Measurements from ENCODE around the gene ACAD9.

Gene ACAD9

GRCh38 chr3:128929364-128929763 is 49.9 kb downstream of the ACAD9 start:
- Histone ChIP-seq H3K27ac (ENCODE audit: low read length) (no peak overlapping the region), H3K36me3 (ENCODE audit: insufficient read depth, low read depth, low read length) (no peaks in the 10 kb centered on the region), H3K9me3 (ENCODE audit: insufficient read depth, low read depth, low read length) (peaks cover 50% of the 10 kb centered on the region), H3K9ac (ENCODE audit: low read depth, low read length) (no peak overlapping the region), H3K4me1 (ENCODE audit: insufficient read depth, low read length) (no peaks in the 10 kb centered on the region), H3K4me3 (ENCODE audit: low read length) (no peak overlapping the region), H3K27me3 (ENCODE audit: insufficient read depth, low read length) (no peaks in the 10 kb centered on the region)

GRCh38 chr3:128931046-128931445 is 51.6 kb downstream of the ACAD9 start:
- Histone ChIP-seq H3K36me3 (ENCODE audit: insufficient read depth, low read depth, low read length) (no peaks in the 10 kb centered on the region), H3K27ac (ENCODE audit: low read length) (no peak overlapping the region), H3K9me3 (ENCODE audit: insufficient read depth, low read depth, low read length) (peaks cover 34% of the 10 kb centered on the region), H3K27me3 (ENCODE audit: insufficient read depth, low read length) (no peaks in the 10 kb centered on the region), H3K9ac (ENCODE audit: low read depth, low read length) (no peak overlapping the region), H3K4me1 (ENCODE audit: insufficient read depth, low read length) (no peaks in the 10 kb centered on the region), H3K4me3 (ENCODE audit: low read length) (no peak overlapping the region)

GRCh38 chr3:128932516-128933212 is 53.2 kb downstream of the ACAD9 start:
- peaks cover 21% of the 10 kb centered on the region for H3K9me3 ChIP-seq (ENCODE audit: insufficient read depth, low read depth, low read length)
- H3K36me3 ChIP-seq (ENCODE audit: insufficient read depth, low read depth, low read length) = no peaks in the 10 kb centered on the region
- H3K27me3 ChIP-seq (ENCODE audit: insufficient read depth, low read length) = no peaks in the 10 kb centered on the region
- H3K27ac ChIP-seq (ENCODE audit: low read length) = no peak overlapping the region
- no peak overlapping the region for H3K4me3 ChIP-seq (ENCODE audit: low read length)
- H3K4me1 ChIP-seq (ENCODE audit: insufficient read depth, low read length) = no peaks in the 10 kb centered on the region
- H3K9ac ChIP-seq (ENCODE audit: low read depth, low read length) = no peak overlapping the region

GRCh38 chr3:128933213-128933921 is 53.9 kb downstream of the ACAD9 start:
- Histone ChIP-seq H3K27me3 (ENCODE audit: insufficient read depth, low read length) (no peaks in the 10 kb centered on the region), H3K9me3 (ENCODE audit: insufficient read depth, low read depth, low read length) (peaks cover 15% of the 10 kb centered on the region), H3K27ac (ENCODE audit: low read length) (no peak overlapping the region), H3K4me1 (ENCODE audit: insufficient read depth, low read length) (no peaks in the 10 kb centered on the region), H3K9ac (ENCODE audit: low read depth, low read length) (no peak overlapping the region), H3K4me3 (ENCODE audit: low read length) (no peak overlapping the region), H3K36me3 (ENCODE audit: insufficient read depth, low read depth, low read length) (no peaks in the 10 kb centered on the region)

GRCh38 chr3:128933922-128934253 is 54.5 kb downstream of the ACAD9 start:
- Histone ChIP-seq H3K9me3 (ENCODE audit: insufficient read depth, low read depth, low read length) (peaks cover 10% of the 10 kb centered on the region), H3K9ac (ENCODE audit: low read depth, low read length) (no peak overlapping the region), H3K36me3 (ENCODE audit: insufficient read depth, low read depth, low read length) (no peaks in the 10 kb centered on the region)

GRCh38 chr3:128935922-128936321 is 56.5 kb downstream of the ACAD9 start:
- H3K4me3 ChIP-seq (ENCODE audit: low read length) = no peak overlapping the region
- no peaks in the 10 kb centered on the region for H3K27me3 ChIP-seq (ENCODE audit: insufficient read depth, low read length)
- H3K27ac ChIP-seq (ENCODE audit: low read length) = no peak overlapping the region
- H3K9ac ChIP-seq (ENCODE audit: low read depth, low read length) = no peak overlapping the region
- H3K9me3 ChIP-seq (ENCODE audit: insufficient read depth, low read depth, low read length) = no peaks in the 10 kb centered on the region
- H3K4me1 ChIP-seq (ENCODE audit: insufficient read depth, low read length) = no peaks in the 10 kb centered on the region
- no peaks in the 10 kb centered on the region for H3K36me3 ChIP-seq (ENCODE audit: insufficient read depth, low read depth, low read length)

More at GRCh38 chr3:128933922-128934253, 54.5 kb downstream of the ACAD9 start:
- Histone ChIP-seq H3K27ac (ENCODE audit: low read length) (no peak overlapping the region), H3K4me1 (ENCODE audit: insufficient read depth, low read length) (no peaks in the 10 kb centered on the region), H3K27me3 (ENCODE audit: insufficient read depth, low read length) (no peaks in the 10 kb centered on the region), H3K4me3 (ENCODE audit: low read length) (no peak overlapping the region)

GRCh38 chr3:128936341-128936740 is 56.9 kb downstream of the ACAD9 start:
- Histone ChIP-seq H3K27ac (ENCODE audit: low read length) (no peak overlapping the region), H3K4me3 (ENCODE audit: low read length) (no peak overlapping the region), H3K27me3 (ENCODE audit: insufficient read depth, low read length) (no peaks in the 10 kb centered on the region), H3K36me3 (ENCODE audit: insufficient read depth, low read depth, low read length) (no peaks in the 10 kb centered on the region), H3K4me1 (ENCODE audit: insufficient read depth, low read length) (no peaks in the 10 kb centered on the region), H3K9ac (ENCODE audit: low read depth, low read length) (no peak overlapping the region), H3K9me3 (ENCODE audit: insufficient read depth, low read depth, low read length) (no peaks in the 10 kb centered on the region)

GRCh38 chr3:128940252-128940651 is 60.8 kb downstream of the ACAD9 start:
- Histone ChIP-seq H3K36me3 (ENCODE audit: insufficient read depth, low read depth, low read length) (no peaks in the 10 kb centered on the region), H3K4me1 (ENCODE audit: insufficient read depth, low read length) (no peaks in the 10 kb centered on the region), H3K4me3 (ENCODE audit: low read length) (no peak overlapping the region), H3K9me3 (ENCODE audit: insufficient read depth, low read depth, low read length) (no peaks in the 10 kb centered on the region), H3K9ac (ENCODE audit: low read depth, low read length) (no peak overlapping the region), H3K27ac (ENCODE audit: low read length) (no peak overlapping the region), H3K27me3 (ENCODE audit: insufficient read depth, low read length) (no peaks in the 10 kb centered on the region)

GRCh38 chr3:128942161-128942952 is 62.9 kb downstream of the ACAD9 start:
- Histone ChIP-seq H3K4me3 (ENCODE audit: low read length) (no peak overlapping the region), H3K36me3 (ENCODE audit: insufficient read depth, low read depth, low read length) (no peaks in the 10 kb centered on the region)

GRCh38 chr3:128945041-128945877 is 65.8 kb downstream of the ACAD9 start:
- Histone ChIP-seq H3K4me3 (ENCODE audit: low read length) (no peak overlapping the region), H3K27me3 (ENCODE audit: insufficient read depth, low read length) (no peaks in the 10 kb centered on the region), H3K4me1 (ENCODE audit: insufficient read depth, low read length) (no peaks in the 10 kb centered on the region), H3K36me3 (ENCODE audit: insufficient read depth, low read depth, low read length) (no peaks in the 10 kb centered on the region), H3K9ac (ENCODE audit: low read depth, low read length) (no peak overlapping the region), H3K9me3 (ENCODE audit: insufficient read depth, low read depth, low read length) (no peaks in the 10 kb centered on the region), H3K27ac (ENCODE audit: low read length) (no peak overlapping the region)

More at GRCh38 chr3:128942161-128942952, 62.9 kb downstream of the ACAD9 start:
- Histone ChIP-seq H3K4me1 (ENCODE audit: insufficient read depth, low read length) (no peaks in the 10 kb centered on the region), H3K9ac (ENCODE audit: low read depth, low read length) (no peak overlapping the region), H3K9me3 (ENCODE audit: insufficient read depth, low read depth, low read length) (no peaks in the 10 kb centered on the region), H3K27me3 (ENCODE audit: insufficient read depth, low read length) (no peaks in the 10 kb centered on the region), H3K27ac (ENCODE audit: low read length) (no peak overlapping the region)

- Histone ChIP-seq H3K4me3 (ENCODE audit: low read length) (no peak overlapping the region), H3K9ac (ENCODE audit: low read depth, low read length) (no peak overlapping the region), H3K4me1 (ENCODE audit: insufficient read depth, low read length) (no peaks in the 10 kb centered on the region), H3K36me3 (ENCODE audit: insufficient read depth, low read depth, low read length) (no peaks in the 10 kb centered on the region), H3K9me3 (ENCODE audit: insufficient read depth, low read depth, low read length) (no peaks in the 10 kb centered on the region), H3K27me3 (ENCODE audit: insufficient read depth, low read length) (no peaks in the 10 kb centered on the region), H3K27ac (ENCODE audit: low read length) (no peak overlapping the region)
Measured at GRCh38 chr3:128945878-128946175, 66.4 kb downstream of the ACAD9 start.
